ENCODE data around the gene DUSP1. TPM values are rescaled to one million over a fixed set of nuclear protein-coding genes. Genes with fewer than 3 reads are reported as not detected.

The DUSP1 gene
- total and polyA plus RNA-seq, 3 donors from 2014 or later, result 86.2 to 172 (median 159) TPM

DNA sequence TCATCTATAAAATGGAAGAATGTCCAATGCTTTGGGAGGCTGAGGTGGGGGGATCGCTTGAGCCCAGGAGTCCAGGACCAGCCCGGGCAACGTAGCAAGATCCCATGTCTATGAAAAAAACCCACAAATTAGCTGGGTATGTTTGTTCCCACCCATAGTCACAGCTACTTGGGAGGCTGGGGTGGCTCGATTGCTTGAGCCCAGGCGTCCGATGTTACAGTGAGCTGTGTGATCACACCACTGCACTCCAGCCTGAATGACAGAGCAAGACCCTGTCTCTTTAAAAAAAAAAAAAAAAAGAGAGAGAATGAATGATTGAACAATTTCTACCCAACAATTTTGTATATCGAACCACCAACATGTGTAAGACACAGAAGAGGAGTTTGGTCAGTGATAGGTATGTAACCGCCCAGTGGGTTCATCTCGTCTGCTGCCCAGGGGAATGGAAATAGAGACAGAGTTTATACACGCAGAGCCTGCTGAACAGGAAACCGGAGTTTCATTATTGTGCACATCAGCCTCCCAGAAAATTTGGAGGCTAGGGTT, 36.8 kb upstream of the DUSP1 start:
- TF ChIP-seq, protein P1, sequence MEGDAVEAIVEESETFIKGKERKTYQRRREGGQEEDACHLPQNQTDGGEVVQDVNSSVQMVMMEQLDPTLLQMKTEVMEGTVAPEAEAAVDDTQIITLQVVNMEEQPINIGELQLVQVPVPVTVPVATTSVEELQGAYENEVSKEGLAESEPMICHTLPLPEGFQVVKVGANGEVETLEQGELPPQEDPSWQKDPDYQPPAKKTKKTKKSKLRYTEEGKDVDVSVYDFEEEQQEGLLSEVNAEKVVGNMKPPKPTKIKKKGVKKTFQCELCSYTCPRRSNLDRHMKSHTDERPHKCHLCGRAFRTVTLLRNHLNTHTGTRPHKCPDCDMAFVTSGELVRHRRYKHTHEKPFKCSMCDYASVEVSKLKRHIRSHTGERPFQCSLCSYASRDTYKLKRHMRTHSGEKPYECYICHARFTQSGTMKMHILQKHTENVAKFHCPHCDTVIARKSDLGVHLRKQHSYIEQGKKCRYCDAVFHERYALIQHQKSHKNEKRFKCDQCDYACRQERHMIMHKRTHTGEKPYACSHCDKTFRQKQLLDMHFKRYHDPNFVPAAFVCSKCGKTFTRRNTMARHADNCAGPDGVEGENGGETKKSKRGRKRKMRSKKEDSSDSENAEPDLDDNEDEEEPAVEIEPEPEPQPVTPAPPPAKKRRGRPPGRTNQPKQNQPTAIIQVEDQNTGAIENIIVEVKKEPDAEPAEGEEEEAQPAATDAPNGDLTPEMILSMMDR (IDR thresholded peaks at IDR 0.05), result no peak
- TF ChIP-seq POLR2A (IDR thresholded peaks at IDR 0.05), result no peak
- H3K27ac ChIP-seq, result no peak overlapping the region
- WGBS, 2 donors, result 72 to 87% methylated on average over 11 of the region's 11 CpGs
- intact Hi-C loops (cut with DNase I; ENCODE audit: low total_unique reads), result no loop called here
- no peaks in the 10 kb centered on the region for H3K36me3 ChIP-seq (ENCODE audit: low read depth, missing control alignments)
- H3K9me3 ChIP-seq, result no peaks in the 10 kb centered on the region
- no peaks in the 10 kb centered on the region for H3K4me1 ChIP-seq
- no peaks in the 10 kb centered on the region for H3K27me3 ChIP-seq
- H3K4me3 ChIP-seq, result no peak overlapping the region
- no peak for DNase-seq

DNA sequence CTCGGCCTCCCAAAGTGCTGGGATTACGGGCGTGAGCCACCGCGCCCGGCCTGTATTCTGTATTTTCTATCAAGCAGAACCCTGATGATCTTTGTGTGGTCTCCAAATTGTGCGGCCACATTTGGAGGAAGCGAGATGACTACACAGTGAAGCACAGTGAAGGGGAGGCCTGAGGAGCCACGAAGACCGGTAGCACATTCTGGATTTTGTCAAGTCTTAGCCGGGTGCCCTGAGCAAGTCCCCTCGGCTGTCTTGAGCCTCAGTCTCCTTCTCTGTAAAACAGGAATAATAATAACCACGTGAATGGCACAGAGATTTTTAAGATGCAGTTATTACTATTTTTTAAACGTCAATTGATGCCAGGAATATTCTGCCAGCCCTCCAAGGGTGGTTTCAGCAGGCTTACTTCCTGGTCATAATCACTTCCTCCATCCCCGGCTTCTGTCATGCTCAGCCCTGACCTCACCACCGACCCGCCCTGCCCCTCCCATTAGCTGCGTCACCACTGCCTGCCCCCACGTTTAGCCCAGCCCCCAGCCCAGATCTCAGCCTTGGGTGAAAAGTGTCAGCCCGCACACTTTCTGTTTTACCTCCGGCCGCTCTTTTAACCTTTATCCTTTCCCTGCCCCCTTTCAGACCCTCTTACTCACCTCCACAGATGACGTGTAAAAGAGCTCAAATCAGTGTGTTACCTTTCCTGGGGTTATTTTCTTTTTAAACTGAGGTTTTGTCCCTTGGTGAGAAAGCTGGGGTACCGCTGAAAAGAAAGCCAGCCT, 36.1 kb upstream of the DUSP1 start:
- intact Hi-C loops (cut with DNase I; ENCODE audit: low total_unique reads), result no loop called here
- no peaks in the 10 kb centered on the region for H3K36me3 ChIP-seq (ENCODE audit: low read depth, missing control alignments)
- no peaks in the 10 kb centered on the region for H3K27me3 ChIP-seq
- peak; percentile 69 for DNase-seq
- no peaks in the 10 kb centered on the region for H3K4me1 ChIP-seq
- H3K4me3 ChIP-seq, result no peak overlapping the region
- H3K27ac ChIP-seq, result peak overlapping the region in 1 of 2 donors; percentile 71
- 56 to 63% methylated on average over 24 of the region's 24 CpGs for WGBS, 2 donors
- no peaks in the 10 kb centered on the region for H3K9me3 ChIP-seq
- TF ChIP-seq, protein P1 (IDR thresholded peaks at IDR 0.05), result no peak
- no peak for TF ChIP-seq POLR2A (IDR thresholded peaks at IDR 0.05)

DNA sequence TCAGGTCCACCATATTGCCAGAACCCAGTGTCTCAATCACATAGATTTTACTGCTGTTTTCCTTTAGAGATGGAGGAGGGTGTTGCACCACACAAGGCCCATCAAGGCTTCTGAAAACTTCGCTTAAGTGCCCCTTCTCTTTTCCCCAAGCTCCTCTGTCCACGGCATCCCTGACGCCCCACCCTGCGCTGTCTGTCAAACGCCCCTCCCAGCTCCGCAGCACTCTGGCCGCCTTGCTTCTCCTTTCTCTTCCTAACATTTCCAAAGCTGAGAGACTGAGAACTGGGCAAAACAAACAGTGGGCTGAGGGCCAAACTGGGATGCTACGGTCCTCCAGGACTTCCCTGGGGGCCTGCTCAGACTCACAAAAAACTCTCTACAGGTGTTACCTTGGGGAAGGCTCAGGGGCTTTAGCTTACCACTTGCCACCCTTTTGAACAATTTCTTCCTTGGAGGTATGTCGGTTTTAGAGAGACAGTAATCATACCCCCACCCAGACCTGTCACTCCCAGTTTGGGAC, 34.8 kb upstream of the DUSP1 start:
- no peaks in the 10 kb centered on the region for H3K4me1 ChIP-seq
- H3K9me3 ChIP-seq, result no peaks in the 10 kb centered on the region
- no peak overlapping the region for H3K27ac ChIP-seq
- WGBS, 2 donors, result 77 to 90% methylated on average over 9 of the region's 9 CpGs
- H3K36me3 ChIP-seq (ENCODE audit: low read depth, missing control alignments), result no peaks in the 10 kb centered on the region
- intact Hi-C loops (cut with DNase I; ENCODE audit: low total_unique reads), result no loop called here
- H3K4me3 ChIP-seq, result no peak overlapping the region
- no peaks in the 10 kb centered on the region for H3K27me3 ChIP-seq
- TF ChIP-seq, protein P1 (IDR thresholded peaks at IDR 0.05), result no peak
- no peak for TF ChIP-seq POLR2A (IDR thresholded peaks at IDR 0.05)
- no peak for DNase-seq

DNA sequence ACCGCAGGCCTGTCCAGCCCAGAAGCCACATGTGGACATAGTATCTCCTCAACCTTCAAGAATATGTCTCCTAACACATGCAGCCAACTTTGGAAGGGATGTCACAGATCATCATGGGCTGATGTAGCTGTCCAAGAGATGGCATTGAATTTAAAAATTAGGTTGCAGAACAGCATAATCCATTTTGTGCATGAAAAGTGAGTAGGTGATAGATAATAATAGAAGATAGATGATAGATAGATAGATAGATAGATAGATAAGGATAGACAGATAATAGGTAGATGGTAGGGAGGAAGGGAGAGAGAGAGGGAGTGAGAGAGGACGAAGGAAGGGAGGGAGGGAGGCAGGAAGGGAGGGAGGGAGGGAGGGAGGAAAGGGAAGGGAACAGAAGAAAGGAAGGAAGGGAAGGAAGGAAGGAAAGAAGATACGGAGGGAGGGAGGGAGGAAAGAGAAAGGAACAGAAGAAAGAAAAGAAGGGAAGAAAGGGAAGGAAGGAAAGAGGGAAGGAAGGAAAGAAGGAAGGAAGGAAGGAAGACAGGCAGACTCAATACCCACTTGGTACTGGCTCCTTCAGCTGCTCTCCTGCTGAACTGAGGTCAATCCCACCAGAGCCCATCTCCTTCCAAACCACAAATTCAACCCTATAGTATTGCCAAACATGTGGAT, 34.2 kb upstream of the DUSP1 start:
- H3K9me3 ChIP-seq, result no peaks in the 10 kb centered on the region
- WGBS, 2 donors, result 79 to 87% methylated on average over 3 of the region's 3 CpGs
- H3K4me1 ChIP-seq, result no peaks in the 10 kb centered on the region
- H3K36me3 ChIP-seq (ENCODE audit: low read depth, missing control alignments), result no peaks in the 10 kb centered on the region
- intact Hi-C loops (cut with DNase I; ENCODE audit: low total_unique reads), result no loop called here
- H3K27me3 ChIP-seq, result no peaks in the 10 kb centered on the region
- TF ChIP-seq, protein P1 (IDR thresholded peaks at IDR 0.05), result no peak
- no peak for TF ChIP-seq POLR2A (IDR thresholded peaks at IDR 0.05)
- H3K27ac ChIP-seq, result no peak overlapping the region
- H3K4me3 ChIP-seq, result no peak overlapping the region
- DNase-seq, result no peak

Data from testis (tissue), 3 donors.